Measurements from ENCODE around the gene SIKE1. TPM values are rescaled to one million over a fixed set of nuclear protein-coding genes. Genes with fewer than 3 reads are reported as not detected.
"Not testable (repeated sequence)": the region's sequence is repeated elsewhere in the genome, so short reads cannot be mapped to it uniquely, and the experiment has no call there.

The SIKE1 gene
- total RNA-seq, 1 donor from 2014 or later, result 35.4 TPM

DNA sequence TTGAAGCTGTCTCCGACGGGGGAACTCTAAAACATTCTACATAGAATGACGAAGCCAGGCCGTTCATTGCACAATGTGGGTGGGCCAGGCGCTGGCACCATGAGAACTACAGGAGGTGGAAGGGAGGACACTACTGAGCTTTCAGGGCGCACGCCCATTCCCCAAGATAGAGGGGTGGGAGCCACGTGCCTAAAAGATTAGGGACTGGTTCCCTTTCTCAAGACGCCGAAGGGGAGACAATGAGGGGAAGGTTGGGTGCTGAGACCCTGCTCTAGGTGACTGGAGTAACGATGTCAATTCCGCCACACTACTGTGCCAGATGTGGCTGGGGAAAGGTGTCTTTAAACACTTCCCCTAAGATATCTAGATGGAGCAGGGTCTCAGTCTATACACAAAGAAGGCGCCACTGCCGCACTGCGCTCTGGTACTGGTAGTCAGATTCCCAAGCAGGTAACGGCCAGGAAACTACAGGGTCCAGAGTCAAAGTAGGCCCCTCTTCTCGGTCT lies 23.5 kb downstream of the SIKE1 start:
- DNase-seq (ENCODE audit: low spot score) (no peak), ATAC-seq (peak; percentile 16)
- intact Hi-C loops (cut with DNase I), result no loop called here

DNA sequence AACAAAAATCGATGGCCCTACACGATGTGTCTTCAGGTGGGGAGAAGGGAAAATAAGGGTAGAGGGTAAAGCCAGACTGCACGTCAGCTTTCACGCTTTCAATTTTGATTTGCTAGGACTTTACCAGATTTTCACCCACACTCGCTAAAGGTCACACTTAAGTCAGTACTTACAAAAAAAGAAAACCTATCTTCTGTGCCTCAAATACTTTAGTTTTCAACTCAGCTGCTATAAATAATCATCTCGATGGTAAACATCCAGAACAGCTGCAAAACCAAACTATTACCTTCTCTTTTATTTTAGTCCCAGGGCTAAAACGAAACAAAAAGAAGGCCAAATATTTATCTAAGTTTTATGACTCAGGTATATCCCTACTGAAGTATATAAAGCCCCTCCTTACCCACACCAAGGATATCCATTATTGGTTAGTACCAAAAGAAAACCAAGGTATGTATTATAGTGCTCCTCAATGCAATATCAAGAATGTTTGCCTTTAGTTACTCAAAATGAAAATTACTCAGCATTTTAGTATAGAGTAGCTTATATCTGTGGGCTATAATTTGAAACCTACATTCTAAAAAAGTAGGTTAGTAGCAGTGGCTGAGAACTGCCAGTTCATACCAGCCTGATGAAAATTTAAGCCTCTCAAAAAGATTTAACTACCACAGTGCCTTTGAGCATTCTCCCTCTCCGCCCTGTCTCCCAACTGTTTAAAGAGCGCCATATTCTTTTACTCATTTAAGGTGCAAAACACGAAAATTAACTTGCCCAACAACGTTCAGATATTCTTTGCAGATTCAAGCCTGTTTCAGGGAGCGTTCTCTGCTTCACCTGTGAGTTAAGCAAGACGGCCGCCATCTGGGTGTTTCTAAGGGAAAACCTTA lies 24.2 kb downstream of the SIKE1 start:
- DNase-seq (ENCODE audit: low spot score) (no peak), ATAC-seq (no peak)
- intact Hi-C loops (cut with DNase I), result no loop called here

DNA sequence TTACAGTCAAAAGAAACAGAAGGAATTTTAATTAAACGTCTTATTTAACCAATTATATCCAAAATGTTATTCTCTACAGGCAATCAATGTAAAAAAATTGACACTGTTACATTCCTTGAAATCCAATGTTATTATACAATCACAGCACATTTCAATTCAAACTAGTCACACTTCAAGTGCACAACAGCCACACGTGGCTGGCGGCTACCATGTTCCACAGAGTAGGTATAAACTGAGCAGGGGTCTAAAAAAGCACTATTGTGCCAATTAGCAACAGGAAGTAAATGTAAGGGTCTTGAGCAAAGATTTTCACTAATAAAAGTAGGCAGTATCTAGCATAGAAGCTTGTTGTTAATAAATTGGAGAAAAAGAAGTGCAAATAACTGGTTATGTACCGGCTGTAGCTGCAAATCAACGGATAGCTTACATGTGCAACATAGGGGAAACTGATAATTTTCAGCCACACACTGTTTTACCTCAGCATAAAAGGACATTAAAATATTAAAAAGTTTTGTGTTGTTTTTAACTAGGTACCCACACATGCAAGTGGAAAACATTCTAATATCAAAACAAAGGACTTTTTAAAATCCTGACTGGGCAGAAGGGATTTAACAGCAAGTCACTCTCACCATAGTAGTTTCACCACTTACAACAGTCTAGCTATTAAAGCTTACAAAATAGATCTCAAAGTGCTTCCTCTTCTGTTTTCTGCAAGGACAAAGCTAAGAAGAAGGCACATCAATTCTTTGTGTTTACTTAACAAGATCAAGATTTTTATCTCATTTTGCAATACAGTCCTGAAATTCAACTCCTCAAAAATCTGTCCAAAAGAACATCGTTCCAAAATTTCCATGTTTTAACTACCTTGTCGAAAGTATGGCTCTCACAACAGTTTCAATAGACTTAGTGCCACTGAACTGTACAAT lies 25.2 kb downstream of the SIKE1 start:
- ATAC-seq, result no peak
- intact Hi-C loops (cut with DNase I), result no loop called here
- DNase-seq (ENCODE audit: low spot score), result no peak

DNA sequence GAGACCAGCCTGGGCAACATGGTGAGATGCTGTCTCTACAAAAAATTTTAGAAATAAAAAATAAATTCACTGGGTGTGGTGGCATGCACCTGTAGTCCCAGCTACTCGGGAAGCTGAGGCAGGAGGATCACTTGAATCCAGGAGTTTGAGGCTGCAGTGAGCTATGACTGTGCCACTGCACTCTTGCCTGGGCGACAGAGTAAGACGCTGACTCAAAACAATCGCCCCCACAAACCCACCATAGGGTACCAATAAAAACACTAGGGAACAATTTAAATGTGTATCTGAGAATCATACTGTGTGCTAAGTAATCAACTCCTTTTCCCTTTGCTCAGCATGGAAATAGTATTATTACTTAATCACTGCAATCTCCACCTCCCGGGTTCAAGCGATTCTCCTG lies 26.8 kb downstream of the SIKE1 start:
- intact Hi-C loops (cut with DNase I); DNase-seq (ENCODE audit: low spot score); ATAC-seq: not testable (repeated sequence)

DNA sequence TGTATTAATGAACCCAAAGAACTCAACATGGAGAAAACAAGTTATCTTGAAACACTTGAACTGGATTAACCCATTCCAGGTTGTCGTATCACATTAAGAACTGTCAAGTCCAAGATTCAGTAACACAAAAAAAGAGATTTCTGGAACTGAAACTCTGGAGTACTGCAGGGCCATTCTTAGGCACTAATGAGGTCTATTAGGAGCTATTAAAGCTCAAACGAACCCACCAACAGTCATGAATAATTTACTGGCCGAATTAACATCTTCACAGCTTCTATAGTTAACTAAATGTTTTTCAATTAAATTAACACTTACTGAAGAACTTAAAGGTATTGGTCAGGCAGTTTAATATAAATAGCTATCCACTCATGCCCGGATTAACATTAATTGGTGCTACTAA lies 27.3 kb downstream of the SIKE1 start:
- ATAC-seq (no peak), DNase-seq (ENCODE audit: low spot score) (no peak)
- intact Hi-C loops (cut with DNase I), result no loop called here

DNA sequence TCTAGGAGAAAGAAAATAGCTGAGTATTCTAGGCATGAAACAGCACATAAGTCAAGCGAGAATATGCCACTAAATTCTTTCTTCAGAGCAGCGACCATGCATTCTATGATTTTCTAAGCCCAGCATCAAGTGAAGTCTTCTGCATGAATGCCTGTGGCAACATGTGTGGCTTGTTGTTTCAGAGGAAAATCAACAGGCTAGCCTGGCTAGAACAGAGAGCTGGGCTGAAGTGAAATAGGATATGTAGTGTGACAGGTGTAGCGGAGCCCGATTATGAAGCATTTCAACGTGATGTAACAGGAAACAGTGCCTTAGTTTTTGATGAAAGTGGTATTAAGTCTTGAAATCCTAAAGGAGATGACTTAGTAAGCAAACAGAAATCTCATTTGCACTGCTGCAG lies 29.7 kb downstream of the SIKE1 start:
- ATAC-seq (no peak), DNase-seq (ENCODE audit: low spot score) (no peak)
- intact Hi-C loops (cut with DNase I), result no loop called here

DNA sequence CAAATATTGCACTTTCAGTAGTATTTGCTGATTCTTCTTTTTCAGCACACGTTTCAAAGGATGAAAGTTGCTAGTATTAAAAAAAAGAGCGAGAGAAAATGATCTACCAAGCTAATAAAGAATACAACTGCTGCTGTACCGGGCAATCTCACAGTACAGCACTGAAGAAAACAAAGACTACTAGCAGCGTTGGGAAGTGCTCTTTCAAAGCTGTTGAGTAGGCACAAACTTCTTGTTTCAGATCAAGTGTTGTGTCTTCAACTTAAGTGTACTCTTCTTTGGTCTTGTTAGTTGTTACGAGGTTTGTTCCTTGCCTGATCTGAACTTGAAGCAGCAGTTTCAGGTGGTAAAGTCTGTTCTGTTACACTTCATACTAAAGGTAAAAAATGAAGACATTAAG lies 30.6 kb downstream of the SIKE1 start:
- ATAC-seq (no peak), DNase-seq (ENCODE audit: low spot score) (no peak)
- intact Hi-C loops (cut with DNase I), result no loop called here

DNA sequence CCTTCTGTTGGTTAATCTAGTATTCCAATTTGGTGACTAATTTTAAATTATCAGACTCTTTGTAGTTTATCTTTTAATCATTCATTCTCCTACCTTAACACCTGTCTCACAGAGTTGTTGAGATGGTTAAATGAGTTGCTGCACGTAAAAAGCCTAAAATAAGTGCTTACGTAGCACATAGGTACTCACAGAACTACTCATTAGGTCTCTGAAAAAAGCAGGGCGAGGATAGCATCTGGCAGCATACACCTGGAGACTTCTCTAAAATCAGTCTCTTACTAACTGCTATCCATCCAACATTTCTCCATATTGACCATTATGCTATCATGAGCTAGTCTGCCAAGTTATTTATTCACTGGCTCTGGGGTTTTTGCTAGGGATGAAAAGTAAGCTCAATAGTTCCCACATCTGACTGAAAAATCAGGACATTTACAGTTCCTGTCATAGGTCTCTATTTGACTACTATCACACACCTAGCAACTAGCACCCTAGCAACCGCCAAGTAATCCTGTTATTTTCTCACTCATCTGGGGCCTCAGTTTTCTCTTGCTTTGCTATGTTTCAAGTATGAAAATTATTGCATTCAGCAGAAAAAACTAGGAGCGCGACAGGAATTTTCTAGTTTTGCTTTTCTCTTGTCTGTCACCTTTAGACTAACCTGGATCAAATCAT lies 33.9 kb downstream of the SIKE1 start:
- ATAC-seq, result no peak
- intact Hi-C loops (cut with DNase I), result no loop called here
- DNase-seq (ENCODE audit: low spot score), result no peak

DNA sequence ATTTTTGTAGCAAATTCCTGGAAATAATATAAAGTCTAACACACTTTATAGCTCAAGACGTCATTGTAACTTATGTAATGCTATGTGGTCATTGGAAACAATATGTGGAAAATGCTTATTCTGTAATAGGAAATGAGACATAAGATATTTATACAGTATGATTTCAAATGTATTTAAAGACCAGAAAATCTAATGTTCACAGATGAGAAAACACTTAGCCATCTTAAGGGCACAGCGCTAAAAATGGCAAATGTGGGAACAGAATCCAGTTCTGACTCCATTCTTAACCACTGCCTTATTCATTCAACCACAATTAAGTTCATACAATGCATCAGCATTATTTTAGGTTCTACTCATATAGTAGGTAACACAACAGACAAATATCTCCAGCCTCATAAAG lies 35.2 kb downstream of the SIKE1 start:
- intact Hi-C loops (cut with DNase I), result no loop called here
- no peak for DNase-seq (ENCODE audit: low spot score)
- ATAC-seq, result no peak

DNA sequence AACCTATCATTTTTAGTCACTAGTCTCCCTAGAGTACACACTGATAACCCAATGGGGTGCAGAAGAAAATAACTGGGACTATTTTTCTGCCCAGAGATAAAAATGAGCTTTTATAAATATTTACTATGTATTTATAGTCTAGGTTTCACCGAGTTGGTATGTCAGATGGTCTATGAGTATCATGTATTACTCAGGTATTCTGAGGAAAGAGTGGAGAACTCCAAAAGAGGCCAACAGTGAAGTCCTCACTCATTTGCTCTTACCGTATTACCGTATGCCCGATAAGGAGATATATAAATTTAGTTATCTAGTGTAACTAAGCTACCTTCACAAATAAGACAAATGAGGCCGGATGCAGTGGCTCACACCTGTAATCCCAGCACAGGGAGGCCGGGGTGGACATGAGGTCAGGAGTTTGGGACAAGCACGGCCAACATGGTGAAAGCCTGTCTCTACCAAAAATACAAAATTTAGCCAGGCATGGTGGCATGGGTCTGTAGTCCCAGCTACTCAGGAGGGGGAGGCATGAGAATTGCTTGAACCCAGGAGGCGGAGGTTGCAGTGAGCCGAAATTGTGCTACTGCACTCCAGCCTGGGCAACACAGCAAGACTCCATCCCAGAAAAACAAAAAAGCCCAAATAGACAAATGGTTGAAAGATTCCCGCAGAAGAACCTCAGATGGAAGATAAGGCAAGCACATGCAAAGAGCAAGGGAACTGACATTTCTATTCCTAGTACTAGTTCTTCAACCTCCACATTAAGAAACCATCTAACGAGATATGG lies 38.3 kb downstream of the SIKE1 start:
- intact Hi-C loops (cut with DNase I), result no loop called here
- ATAC-seq, result no peak
- DNase-seq (ENCODE audit: low spot score), result no peak

DNA sequence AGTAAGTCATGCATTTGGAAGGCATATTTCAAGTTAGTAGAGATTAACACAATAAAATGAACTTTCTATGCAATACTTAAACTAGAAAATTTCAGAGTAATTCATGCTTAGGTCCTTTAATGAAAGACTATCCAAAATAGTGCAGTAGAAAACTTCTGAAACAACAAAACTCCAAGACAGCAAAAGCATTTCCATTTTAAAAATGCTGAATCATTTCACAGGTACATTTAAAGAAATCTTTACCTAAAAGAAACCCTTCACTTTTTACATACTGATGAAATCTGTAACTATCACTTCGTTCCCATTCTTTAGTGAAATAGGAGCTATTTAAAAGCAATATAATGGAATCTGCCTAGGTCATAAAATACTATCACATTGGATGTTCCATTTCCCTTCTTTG lies 40.2 kb downstream of the SIKE1 start:
- intact Hi-C loops (cut with DNase I), result no loop called here
- ATAC-seq (no peak), DNase-seq (ENCODE audit: low spot score) (no peak)

DNA sequence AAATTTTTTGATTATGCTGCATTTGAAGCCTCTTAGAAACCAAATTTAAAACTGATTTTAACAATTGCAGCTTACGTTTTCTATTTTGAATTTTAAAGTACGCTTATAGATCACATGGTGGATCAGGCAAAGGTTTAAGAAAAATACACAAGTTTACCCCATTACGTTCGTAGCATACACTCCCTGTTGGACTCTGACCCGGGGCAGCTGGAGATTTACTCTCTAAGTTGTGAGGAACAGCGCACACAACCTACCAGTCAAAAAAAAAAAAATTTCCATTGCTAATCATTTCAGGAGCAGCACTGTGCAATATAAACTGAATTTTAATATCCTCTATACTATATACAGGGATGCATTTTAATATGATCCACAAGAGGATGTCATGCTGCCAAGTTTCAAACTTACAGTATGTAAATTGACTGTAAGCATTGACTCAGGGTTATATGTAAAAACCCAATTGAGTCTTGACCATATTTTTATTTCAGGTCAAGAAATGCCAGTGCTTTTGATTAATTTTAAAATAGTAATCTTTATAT lies 43.1 kb downstream of the SIKE1 start:
- DNase-seq (ENCODE audit: low spot score), result no peak

DNA sequence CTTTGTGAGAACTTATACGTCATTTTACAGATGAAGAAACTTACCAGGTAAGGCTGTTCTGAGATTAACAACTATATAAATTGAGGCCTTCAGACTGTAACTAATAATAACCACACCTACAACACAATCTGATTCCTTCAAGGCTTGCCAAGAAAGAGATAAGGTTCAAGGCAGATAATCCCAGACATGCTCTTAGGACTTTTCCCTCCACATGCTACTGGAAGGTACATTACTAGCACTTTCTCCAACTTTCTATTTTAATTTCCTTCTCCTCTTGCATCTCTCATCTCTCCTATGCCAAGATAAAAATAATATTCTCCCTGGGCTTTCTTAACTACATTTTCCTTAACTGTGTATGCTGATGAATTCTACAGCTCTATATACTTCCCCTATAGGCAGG lies 45.0 kb downstream of the SIKE1 start:
- ATAC-seq, result no peak
- DNase-seq (ENCODE audit: low spot score), result no peak
- intact Hi-C loops (cut with DNase I), result no loop called here

More for the DNA sequence above, 43.1 kb downstream of the SIKE1 start:
- intact Hi-C loops (cut with DNase I), result no loop called here
- no peak for ATAC-seq

DNA sequence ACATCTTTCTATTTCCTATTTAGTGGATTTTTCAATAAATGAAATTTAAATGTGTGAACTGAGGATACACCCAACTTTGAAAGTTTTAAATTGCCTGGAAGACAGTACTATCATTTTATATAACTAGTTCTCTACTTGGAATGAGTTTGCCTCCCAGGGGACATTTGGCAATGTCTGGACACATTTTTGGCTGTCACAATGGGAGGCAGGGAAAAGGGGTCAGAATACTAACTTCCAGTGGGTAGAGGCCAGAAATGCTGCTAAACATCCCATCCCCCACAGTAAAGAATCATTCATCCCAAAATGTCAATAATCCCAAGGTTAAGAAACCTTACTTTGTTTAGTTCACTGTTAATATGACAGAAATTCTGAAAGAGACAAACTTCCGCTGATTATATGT lies 50.7 kb downstream of the SIKE1 start:
- DNase-seq (ENCODE audit: low spot score) (no peak), ATAC-seq (no peak)

DNA sequence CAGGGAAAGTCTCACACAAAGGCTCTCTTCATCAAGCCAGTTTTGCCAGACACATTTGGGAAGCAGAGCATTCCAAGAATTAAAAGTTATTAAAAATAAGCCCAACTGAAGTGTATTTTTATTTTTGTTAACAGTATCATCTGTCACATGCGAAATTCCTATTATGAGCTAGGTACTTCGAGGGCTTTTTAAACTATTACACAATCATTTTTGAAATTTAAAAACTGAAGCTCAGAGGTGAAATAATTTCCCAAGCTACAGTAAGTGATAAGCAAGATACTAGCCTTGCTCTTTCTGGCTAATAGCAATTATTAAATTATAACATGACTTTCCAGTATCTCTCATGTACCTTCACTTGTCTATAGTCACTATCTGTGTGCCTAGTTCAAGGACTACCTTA lies 51.9 kb downstream of the SIKE1 start:
- DNase-seq (ENCODE audit: low spot score) (no peak), ATAC-seq (no peak)
- intact Hi-C loops (cut with DNase I), result no loop called here

More for the DNA sequence above, 50.7 kb downstream of the SIKE1 start:
- intact Hi-C loops (cut with DNase I), result no loop called here

DNA sequence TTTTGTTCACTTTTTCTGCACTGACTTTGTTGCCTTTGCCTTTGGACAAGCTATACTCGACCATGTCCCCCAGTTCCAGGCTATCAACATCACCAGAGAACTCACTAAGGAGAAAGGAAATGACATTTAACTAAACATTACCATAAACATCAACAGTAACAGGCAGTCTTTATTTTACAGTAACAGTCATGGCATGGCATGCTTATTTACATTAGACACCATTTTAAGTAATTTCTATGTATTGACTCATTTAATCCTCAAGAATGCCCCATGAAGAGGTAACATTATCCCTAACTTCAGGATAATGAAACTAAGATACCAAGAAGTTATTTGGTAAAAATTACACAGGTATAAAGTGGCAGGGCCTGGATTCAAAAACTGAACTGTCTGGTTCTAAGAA lies 55.3 kb downstream of the SIKE1 start:
- intact Hi-C loops (cut with DNase I), result no loop called here
- ATAC-seq (no peak), DNase-seq (ENCODE audit: low spot score) (no peak)

DNA sequence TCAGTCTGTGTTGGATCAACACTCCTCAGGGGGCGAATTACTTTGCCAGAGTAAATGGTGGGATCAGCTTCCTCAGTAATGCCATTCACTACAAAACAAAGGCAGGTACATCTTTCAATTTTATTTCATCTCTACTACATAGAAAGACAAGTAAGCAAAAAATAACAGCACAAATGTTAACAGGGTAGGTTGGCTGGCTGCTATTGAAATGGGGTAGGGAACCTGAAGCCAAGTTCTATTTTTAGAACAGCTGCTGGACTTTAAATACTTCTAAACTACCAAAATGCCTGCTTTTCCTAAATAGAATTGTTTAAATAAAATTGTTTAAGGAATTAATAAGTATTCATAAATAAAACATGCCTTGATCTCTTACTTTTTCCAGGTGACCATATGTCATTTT lies 56.6 kb downstream of the SIKE1 start:
- no peak for ATAC-seq

DNA sequence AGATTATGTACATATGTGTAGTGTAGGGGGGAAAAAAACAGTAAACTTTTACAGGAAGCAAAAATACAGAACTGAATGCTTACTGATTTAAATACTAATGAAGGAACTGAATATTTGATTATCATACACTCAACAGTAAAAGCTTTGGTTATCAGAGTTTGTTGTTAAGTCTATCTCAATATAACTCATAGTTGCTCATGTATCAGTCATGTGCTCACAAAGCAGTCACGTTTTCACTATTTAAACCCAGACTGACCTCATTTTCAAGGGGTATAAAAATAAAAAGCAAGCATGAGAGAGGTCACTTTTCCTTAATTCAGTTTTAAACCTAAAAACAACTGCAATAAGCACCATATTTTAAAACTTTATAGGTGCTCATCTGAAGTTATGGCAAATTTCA lies 57.0 kb downstream of the SIKE1 start:
- intact Hi-C loops (cut with DNase I), result no loop called here

More for the DNA sequence above, 56.6 kb downstream of the SIKE1 start:
- intact Hi-C loops (cut with DNase I), result no loop called here
- DNase-seq (ENCODE audit: low spot score), result no peak

More for the DNA sequence above, 57.0 kb downstream of the SIKE1 start:
- ATAC-seq (no peak), DNase-seq (ENCODE audit: low spot score) (no peak)
